ENCODE data around the gene GRIK4.
"Not testable (repeated sequence)": the region's sequence is repeated elsewhere in the genome, so short reads cannot be mapped to it uniquely, and the experiment has no call there.

Gene GRIK4

DNA sequence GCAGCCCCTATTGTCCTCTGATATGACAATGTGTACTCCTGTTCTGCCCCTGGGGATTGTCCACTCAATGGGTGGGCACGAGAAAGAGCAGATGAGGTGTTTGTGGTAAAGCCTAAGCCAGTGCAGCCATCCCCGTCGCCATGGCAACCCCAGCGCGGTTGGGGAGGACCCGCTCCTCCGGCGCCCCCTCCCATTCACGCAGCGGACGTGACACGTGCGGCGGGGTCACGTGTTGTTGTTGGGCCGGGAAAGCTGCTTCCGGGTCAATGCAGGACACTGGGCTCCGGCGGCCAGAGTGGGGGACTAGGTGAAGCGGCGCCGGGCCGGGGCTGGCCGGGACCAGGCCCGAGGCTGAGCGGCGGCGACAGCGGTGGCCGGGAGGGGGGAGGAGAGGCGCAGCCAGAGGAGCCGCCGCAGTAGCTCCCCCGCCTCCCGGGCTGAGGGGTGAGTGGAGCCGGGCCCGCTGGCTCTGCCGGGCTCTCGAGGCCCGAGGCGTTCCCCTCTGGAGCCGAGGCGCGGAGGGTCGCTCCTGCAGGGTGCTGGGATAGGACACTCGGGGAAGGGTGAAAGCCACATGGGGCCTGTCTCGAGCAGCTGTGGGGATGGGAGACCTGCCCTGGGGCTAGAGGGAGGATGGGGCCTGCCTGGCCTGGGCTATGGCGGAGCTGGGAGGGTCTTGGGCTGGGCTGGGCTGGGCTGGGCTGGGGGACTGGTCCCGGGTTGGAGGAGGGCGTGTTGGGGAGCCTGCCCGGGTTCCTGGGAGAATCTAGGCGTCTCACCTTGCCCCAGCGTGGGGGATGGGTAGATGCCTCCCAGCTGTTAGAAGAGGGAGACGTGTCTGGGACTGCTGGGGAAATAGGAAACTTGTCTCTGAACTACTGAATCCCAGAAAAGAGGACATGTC, 512.6 kb downstream of the GRIK4 start, which contains the start of gene TBCEL:
TSS of gene TBCEL (plus strand) at position 255 of the 904 bp plus-strand sequence. CDS start 21,589 bp downstream, outside the sequence.
- Histone ChIP-seq H3K4me1 (ENCODE audit: control insufficient read depth, insufficient read depth, low read length) (peaks cover 7% of the 10 kb centered on the region), H3K9ac (ENCODE audit: low read length) (peak within 1 kb of the TSS; percentile 34), H3K4me3 (ENCODE audit: low read length) (peak within 1 kb of the TSS; percentile 85), H3K36me3 (ENCODE audit: control insufficient read depth, insufficient read depth, low read length) (no peaks in the 10 kb centered on the region), H3K27me3 (ENCODE audit: control insufficient read depth, insufficient read depth, low read length) (no peaks in the 10 kb centered on the region), H3K27ac (ENCODE audit: low read depth, low read length) (peak within 1 kb of the TSS; percentile 42)

DNA sequence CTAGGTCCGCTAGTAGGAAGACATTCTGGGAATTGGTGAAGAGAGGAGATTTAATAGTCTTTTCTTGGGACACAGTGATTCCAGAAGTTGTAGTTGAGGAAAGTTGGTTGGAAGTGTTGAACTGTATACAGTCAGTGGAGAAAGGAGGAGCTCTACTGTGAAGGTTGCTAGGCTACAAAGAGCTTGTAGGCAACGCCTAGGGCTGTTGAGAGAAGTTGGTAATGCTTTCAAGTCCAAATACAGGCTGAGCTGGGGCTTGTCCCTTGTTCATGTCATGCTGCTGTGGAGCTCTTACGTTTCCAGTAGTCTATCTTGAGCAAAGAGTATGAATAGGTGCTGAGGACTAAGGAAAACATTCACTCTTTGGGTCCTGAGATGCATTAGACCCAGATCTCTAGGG, 513.4 kb downstream of the GRIK4 start:
- H3K36me3 ChIP-seq (ENCODE audit: control insufficient read depth, insufficient read depth, low read length) = no peaks in the 10 kb centered on the region
- H3K27me3 ChIP-seq (ENCODE audit: control insufficient read depth, insufficient read depth, low read length) = no peaks in the 10 kb centered on the region
- H3K4me3 ChIP-seq (ENCODE audit: low read length) = peak overlapping the region; percentile 85
- H3K4me1 ChIP-seq (ENCODE audit: control insufficient read depth, insufficient read depth, low read length) = peaks cover 7% of the 10 kb centered on the region
- no peak overlapping the region for H3K9ac ChIP-seq (ENCODE audit: low read length)
- no peak overlapping the region for H3K27ac ChIP-seq (ENCODE audit: low read depth, low read length)

DNA sequence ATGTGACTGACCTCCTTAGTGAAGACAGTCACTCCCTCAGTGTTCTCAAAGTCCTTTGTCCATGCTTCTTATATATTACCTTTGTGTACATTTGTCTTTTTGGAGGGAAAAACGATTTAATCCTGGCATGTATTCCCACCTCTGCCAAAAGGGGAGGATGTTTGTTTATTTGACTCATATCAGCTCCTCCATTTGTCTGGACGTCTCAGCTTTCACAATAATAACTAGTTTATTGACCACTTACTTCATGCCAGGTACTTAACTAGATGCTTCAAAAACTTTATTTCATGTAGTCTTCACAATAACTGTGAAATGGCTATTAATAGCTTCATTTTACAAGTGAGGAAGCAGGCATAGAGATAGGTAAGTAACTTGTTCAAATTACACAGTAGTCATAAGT, 517.6 kb downstream of the GRIK4 start:
- Histone ChIP-seq H3K36me3 (ENCODE audit: control insufficient read depth, insufficient read depth, low read length) (no peaks in the 10 kb centered on the region), H3K9ac (ENCODE audit: low read length) (no peak overlapping the region), H3K27me3 (ENCODE audit: control insufficient read depth, insufficient read depth, low read length) (no peaks in the 10 kb centered on the region), H3K4me3 (ENCODE audit: low read length) (no peak overlapping the region), H3K4me1 (ENCODE audit: control insufficient read depth, insufficient read depth, low read length) (peaks cover 7% of the 10 kb centered on the region), H3K27ac (ENCODE audit: low read depth, low read length) (no peak overlapping the region)

DNA sequence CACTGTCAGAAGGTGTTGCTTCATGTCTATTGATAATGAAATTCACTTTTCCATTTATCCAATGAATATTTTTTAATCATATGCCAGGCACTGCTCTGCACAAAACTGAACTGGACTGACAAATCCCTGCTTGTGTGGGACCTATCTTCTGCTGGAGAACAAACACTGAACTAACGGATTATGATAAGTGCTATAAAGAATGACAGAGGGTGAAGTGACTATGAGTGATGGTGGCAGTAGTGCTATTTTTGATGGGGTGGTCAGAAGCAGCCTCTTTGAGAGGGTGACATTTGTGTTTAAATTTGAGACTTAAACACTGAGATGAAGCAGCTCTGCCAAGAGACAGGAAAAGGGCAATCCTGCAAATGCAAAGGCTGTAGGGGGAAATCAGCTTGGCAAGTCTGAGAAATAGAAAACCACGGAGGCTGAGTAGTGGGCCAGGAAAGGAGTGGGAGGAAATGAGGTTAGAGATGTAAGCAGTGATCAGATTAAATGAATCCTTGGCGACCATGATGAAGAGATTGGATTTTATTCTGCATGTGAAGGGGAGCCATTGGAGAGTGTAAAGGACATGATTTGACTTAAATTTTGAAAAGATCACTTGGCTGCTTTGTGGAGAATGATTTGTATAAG, 518.4 kb downstream of the GRIK4 start:
- Histone ChIP-seq H3K4me1 (ENCODE audit: control insufficient read depth, insufficient read depth, low read length) (peaks cover 3% of the 10 kb centered on the region), H3K36me3 (ENCODE audit: control insufficient read depth, insufficient read depth, low read length) (no peaks in the 10 kb centered on the region), H3K4me3 (ENCODE audit: low read length) (no peak overlapping the region), H3K27me3 (ENCODE audit: control insufficient read depth, insufficient read depth, low read length) (no peaks in the 10 kb centered on the region), H3K27ac (ENCODE audit: low read depth, low read length) (no peak overlapping the region), H3K9ac (ENCODE audit: low read length) (no peak overlapping the region)

DNA sequence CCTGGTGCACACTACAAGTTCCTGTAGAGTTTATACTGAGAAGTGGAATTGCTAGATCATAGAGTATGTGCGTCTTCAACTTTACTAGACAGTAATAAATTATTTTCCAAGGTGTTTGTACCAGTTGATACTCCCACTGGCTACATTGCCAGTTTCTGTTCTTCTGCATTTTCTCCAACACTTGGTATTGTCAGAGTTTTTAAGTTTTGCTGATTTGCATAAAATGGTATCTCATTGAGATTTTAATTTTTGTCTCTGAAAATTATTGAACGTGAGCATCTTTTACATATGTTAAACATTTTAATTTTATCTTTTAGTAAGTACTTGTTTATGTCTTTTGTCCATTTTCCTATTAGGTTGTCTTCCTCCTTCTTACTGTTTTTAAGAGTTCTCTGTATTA, 519.6 kb downstream of the GRIK4 start:
- H3K36me3 ChIP-seq (ENCODE audit: control insufficient read depth, insufficient read depth, low read length) = no peaks in the 10 kb centered on the region
- H3K4me1 ChIP-seq (ENCODE audit: control insufficient read depth, insufficient read depth, low read length) = no peaks in the 10 kb centered on the region
- no peak overlapping the region for H3K9ac ChIP-seq (ENCODE audit: low read length)
- H3K4me3 ChIP-seq (ENCODE audit: low read length) = no peak overlapping the region
- H3K27ac ChIP-seq (ENCODE audit: low read depth, low read length) = no peak overlapping the region
- H3K27me3 ChIP-seq (ENCODE audit: control insufficient read depth, insufficient read depth, low read length) = no peaks in the 10 kb centered on the region

DNA sequence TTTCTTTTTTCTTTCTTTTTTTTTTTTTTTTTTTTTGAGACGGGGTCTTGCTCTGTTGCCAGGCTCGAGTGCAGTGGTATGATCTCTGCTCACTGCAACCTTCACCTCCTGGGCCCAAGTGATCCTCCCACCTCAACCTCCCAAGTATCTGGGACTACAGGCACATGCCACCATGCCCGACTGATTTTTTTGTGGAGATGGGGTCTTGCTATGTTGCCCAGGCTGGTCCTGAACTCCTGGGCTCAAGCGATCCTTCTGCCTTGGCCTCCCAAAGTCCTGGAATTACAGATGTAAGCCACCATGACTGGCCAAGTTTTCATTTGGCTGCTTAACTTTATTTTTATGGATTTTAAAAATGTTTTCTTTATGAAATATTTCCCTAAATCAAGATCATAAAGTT, 520.1 kb downstream of the GRIK4 start:
- H3K27ac ChIP-seq (ENCODE audit: low read depth, low read length); H3K4me1 ChIP-seq (ENCODE audit: control insufficient read depth, insufficient read depth, low read length); H3K9ac ChIP-seq (ENCODE audit: low read length); H3K27me3 ChIP-seq (ENCODE audit: control insufficient read depth, insufficient read depth, low read length); H3K4me3 ChIP-seq (ENCODE audit: low read length); H3K36me3 ChIP-seq (ENCODE audit: control insufficient read depth, insufficient read depth, low read length): not testable (repeated sequence)

DNA sequence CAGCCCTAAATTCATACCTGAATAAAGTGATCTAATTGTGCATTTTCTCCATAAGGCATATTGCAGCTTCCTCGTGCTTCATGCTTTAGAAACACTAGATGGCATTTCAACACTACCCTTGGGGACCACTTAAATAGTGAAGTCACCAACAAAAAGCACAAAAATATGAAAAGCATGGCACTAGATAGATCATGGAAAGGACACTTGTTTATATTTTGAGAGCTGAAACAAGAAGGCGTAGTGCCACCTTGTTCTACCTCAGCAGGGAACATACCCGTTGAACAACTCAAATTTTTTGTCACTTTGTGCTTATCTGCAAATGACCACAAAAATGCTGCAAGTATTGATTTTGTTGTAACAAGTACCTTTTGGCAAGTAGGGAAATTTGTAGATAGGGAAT, 521.0 kb downstream of the GRIK4 start:
- Histone ChIP-seq H3K27me3 (ENCODE audit: control insufficient read depth, insufficient read depth, low read length) (no peaks in the 10 kb centered on the region), H3K4me3 (ENCODE audit: low read length) (no peak overlapping the region), H3K27ac (ENCODE audit: low read depth, low read length) (no peak overlapping the region), H3K36me3 (ENCODE audit: control insufficient read depth, insufficient read depth, low read length) (no peaks in the 10 kb centered on the region), H3K4me1 (ENCODE audit: control insufficient read depth, insufficient read depth, low read length) (no peaks in the 10 kb centered on the region), H3K9ac (ENCODE audit: low read length) (no peak overlapping the region)

DNA sequence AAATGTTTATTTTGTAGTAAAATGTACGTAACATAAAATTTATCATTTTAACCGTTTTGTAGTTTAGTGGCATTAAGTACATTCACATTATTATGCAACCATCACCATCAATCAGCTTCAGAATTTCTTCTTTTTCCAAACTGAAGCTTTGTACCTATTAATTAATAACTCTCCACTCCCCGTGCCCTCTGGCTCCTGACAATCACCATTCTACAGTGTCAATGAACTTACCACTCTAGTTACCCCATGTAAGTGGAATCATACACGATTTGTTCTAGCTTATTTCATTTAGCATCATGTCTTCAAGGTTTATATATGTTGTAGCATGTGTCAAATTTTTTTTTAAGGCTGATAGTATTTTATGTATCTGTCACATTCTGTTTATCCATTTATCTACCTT, 522.1 kb downstream of the GRIK4 start:
- Histone ChIP-seq H3K27ac (ENCODE audit: low read depth, low read length) (no peak overlapping the region), H3K4me1 (ENCODE audit: control insufficient read depth, insufficient read depth, low read length) (no peaks in the 10 kb centered on the region), H3K9ac (ENCODE audit: low read length) (no peak overlapping the region), H3K4me3 (ENCODE audit: low read length) (no peak overlapping the region), H3K36me3 (ENCODE audit: control insufficient read depth, insufficient read depth, low read length) (no peaks in the 10 kb centered on the region), H3K27me3 (ENCODE audit: control insufficient read depth, insufficient read depth, low read length) (no peaks in the 10 kb centered on the region)

DNA sequence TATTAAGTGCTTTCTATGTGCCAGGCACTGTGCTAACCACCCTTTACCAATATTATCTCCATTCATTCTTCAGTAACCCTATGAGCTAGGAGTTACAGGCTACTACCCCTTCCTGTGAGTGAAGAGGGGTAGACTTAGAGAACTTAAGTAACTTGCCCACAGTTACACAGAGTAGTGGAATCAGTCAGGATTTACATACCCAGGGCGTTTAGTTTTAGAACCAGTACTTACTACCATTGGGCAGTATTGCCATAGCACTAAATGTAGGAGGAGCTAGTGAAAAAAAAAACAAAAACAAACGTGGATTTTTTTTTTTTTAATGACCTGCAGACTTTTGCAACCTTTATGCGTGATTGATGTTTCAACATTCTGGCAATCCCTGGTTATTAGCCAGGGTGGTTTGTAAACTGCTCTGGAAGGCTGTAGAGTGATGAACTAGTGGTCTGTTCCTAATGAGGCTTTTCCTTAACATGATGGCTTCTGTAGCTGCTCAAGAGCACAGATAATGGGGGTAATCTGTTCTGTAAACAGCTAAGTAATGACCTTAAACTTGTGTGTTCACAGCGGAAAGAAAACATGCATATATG, 523.7 kb downstream of the GRIK4 start:
- H3K4me1 ChIP-seq (ENCODE audit: control insufficient read depth, insufficient read depth, low read length) = no peaks in the 10 kb centered on the region

DNA sequence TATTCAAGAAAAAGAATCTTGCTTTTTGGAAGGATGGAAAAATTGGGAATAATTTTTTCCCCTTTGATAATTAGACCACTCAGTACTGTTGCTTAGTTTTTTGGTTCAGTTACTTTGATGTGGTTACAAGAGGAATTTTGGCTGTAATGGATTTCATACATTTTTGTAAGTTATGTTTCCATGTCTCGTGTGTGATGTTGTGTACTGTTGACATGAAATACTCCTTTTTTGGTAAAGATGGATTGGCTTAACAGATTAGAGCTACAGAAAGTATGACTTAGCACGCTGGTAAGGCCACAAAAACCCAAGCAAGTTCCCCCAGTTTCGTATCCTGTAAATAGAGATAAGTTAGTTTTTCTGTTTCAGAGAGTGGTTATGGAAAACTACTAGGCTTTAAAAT, 524.2 kb downstream of the GRIK4 start:
- no peak overlapping the region for H3K9ac ChIP-seq (ENCODE audit: low read length)
- no peak overlapping the region for H3K27ac ChIP-seq (ENCODE audit: low read depth, low read length)
- no peak overlapping the region for H3K4me3 ChIP-seq (ENCODE audit: low read length)
- no peaks in the 10 kb centered on the region for H3K27me3 ChIP-seq (ENCODE audit: control insufficient read depth, insufficient read depth, low read length)
- H3K4me1 ChIP-seq (ENCODE audit: control insufficient read depth, insufficient read depth, low read length) = no peaks in the 10 kb centered on the region
- H3K36me3 ChIP-seq (ENCODE audit: control insufficient read depth, insufficient read depth, low read length) = no peaks in the 10 kb centered on the region

More for the DNA sequence above, 523.7 kb downstream of the GRIK4 start:
- Histone ChIP-seq H3K4me3 (ENCODE audit: low read length) (no peak overlapping the region), H3K27ac (ENCODE audit: low read depth, low read length) (no peak overlapping the region), H3K27me3 (ENCODE audit: control insufficient read depth, insufficient read depth, low read length) (no peaks in the 10 kb centered on the region), H3K36me3 (ENCODE audit: control insufficient read depth, insufficient read depth, low read length) (no peaks in the 10 kb centered on the region), H3K9ac (ENCODE audit: low read length) (no peak overlapping the region)

DNA sequence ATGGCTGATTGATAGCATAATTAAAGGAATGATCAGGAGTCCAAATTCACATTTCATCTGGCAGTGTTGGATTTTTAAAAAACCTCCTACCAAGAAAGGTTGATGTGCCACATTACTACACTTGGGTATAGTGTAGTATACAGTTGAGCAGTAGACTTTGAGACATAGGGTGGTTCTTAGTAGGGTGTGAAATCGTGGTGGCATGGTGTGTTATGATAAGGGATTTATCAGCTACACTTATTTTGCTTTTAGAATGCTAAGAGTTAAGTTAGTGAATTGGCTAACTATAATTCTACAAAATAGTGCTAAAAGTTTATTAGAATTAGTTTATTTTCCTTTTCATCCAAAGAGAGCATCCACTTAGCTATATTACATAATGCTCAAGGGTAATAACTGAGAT, 525.5 kb downstream of the GRIK4 start:
- Histone ChIP-seq H3K9ac (ENCODE audit: low read length) (no peak overlapping the region), H3K27ac (ENCODE audit: low read depth, low read length) (no peak overlapping the region), H3K4me3 (ENCODE audit: low read length) (no peak overlapping the region), H3K4me1 (ENCODE audit: control insufficient read depth, insufficient read depth, low read length) (no peaks in the 10 kb centered on the region), H3K36me3 (ENCODE audit: control insufficient read depth, insufficient read depth, low read length) (no peaks in the 10 kb centered on the region), H3K27me3 (ENCODE audit: control insufficient read depth, insufficient read depth, low read length) (no peaks in the 10 kb centered on the region)
